ENCODE measurements around the gene F5. TPM values are rescaled to one million over a fixed set of nuclear protein-coding genes. Genes with fewer than 3 reads are reported as not detected.

F5 gene
- total and polyA plus RNA-seq, 2 of the 13 experiments (the other 11 are each of a cell fraction or from before 2014, with no cell fraction given) = 38.3 to 64.0 TPM

DNA sequence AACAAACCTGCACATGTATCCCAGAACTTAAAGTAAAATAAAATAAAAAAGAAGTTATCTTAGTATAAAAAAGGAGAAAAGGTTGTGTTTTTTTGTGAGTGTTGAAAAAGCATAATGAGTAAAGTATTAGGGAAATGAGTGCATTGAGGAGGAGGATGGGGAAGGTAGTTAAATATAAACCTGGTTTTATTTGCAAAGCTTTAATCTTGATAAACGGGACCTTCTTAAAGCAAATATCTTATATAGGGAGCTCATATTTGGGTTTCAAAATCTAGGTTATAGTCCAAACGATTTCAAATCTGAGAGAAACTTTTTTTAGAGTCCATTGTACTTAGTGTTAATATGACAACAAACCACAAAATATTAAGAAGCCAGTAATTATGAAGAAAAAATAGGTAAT is 78.9 kb downstream of the F5 start:
- Histone ChIP-seq H3K4me2 (ENCODE audit: low read depth, low read length) (peak overlapping the region; percentile 70), H3K4me3 (replicated peaks in 1 of 3; ENCODE audit: insufficient read depth in 1 of 3, low read depth in 2 of 3, low read length in 3 of 3) (peak overlapping the region in 2 of 3 experiments; percentile 53 to 54; a peak in 1 of 6 replicates), H4K20me1 (ENCODE audit: insufficient read depth, low read length) (no peaks in the 10 kb centered on the region), H3K4me1 (ENCODE audit: insufficient read depth, low read length) (peaks cover 56% of the 10 kb centered on the region), H3K9me3 (ENCODE audit: low read length) (no peaks in the 10 kb centered on the region), H3K36me3 (replicated peaks in 1 of 2; ENCODE audit: control insufficient read depth in 1 of 2, insufficient read depth in 2 of 2, low read length in 2 of 2) (0 out of 5 replicates have a peak, but pooled peaks cover 0 to 2% of the 10 kb centered on the region in 2 experiments), H3K27ac (ENCODE audit: extremely low read length, insufficient read depth, low read length) (no peak overlapping the region), H3K9ac (ENCODE audit: insufficient read depth, low read depth, low read length) (no peak overlapping the region), H3K27me3 (ENCODE audit: control insufficient read depth in 1 of 2, insufficient read depth in 2 of 2, low read length in 2 of 2) (no peaks in the 10 kb centered on the region), H3K79me2 (ENCODE audit: insufficient read depth, low read length) (no peaks in the 10 kb centered on the region), H2AFZ (ENCODE audit: low read length) (no peak overlapping the region)
- no TSS peak for BruUV-seq (replicated peaks)
- in situ Hi-C loops (cut with HindIII; ENCODE audit: extremely low pct_ligation_motif_present, low pct_unique_long_range_greater_than_20kb) (no loop called here), intact Hi-C loops (cut with micrococcal nuclease; ENCODE audit: unreplicated experiment) (no loop called here)
- WGBS (ENCODE audit: low lambda C conversion rate) = 1% methylated on average over 2 of the region's 2 CpGs
- ChIA-PET POLR2A (interaction anchor here (1.1 kb wide), 1 partner anchor 21 kb away, joined by 16 read pairs; the partner anchor contains the start of gene SLC19A2), CTCF (ENCODE audit: low intra/inter-chr PET ratio, low total read pairs) (no interaction called here)
- ATAC-seq (peak; percentile 18; the same call in 1 of the 3 replicates), DNase-seq (ENCODE audit: low spot score) (no peak), FAIRE-seq (no peak)
- TF ChIP-seq, protein P1, sequence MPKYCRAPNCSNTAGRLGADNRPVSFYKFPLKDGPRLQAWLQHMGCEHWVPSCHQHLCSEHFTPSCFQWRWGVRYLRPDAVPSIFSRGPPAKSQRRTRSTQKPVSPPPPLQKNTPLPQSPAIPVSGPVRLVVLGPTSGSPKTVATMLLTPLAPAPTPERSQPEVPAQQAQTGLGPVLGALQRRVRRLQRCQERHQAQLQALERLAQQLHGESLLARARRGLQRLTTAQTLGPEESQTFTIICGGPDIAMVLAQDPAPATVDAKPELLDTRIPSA (CRISPR knock-in tag; IDR thresholded peaks at IDR 0.05; ENCODE audit: borderline replicate concordance) = no peak
- TF ChIP-seq, protein P2, sequence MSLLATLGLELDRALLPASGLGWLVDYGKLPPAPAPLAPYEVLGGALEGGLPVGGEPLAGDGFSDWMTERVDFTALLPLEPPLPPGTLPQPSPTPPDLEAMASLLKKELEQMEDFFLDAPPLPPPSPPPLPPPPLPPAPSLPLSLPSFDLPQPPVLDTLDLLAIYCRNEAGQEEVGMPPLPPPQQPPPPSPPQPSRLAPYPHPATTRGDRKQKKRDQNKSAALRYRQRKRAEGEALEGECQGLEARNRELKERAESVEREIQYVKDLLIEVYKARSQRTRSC (CRISPR knock-in tag; IDR thresholded peaks at IDR 0.05; ENCODE audit: low read depth) = no peak
- TF ChIP-seq CEBPG (CRISPR knock-in tag; IDR thresholded peaks at IDR 0.05) (0 out of 2 replicates have a peak, but pooled peaks have one; percentile 3), ZNF251 (CRISPR knock-in tag; IDR thresholded peaks at IDR 0.05) (no peak), ZBTB20 (CRISPR knock-in tag; IDR thresholded peaks at IDR 0.05; ENCODE audit: borderline replicate concordance, low read depth) (no peak), ZNF546 (CRISPR knock-in tag; conservative IDR thresholded peaks at IDR 0.05) (no peak), EP300 (IDR thresholded peaks at IDR 0.05; ENCODE audit: low read depth in 2 of 2, low read length in 2 of 2) (peak in 1 of 2 experiments; percentile 42; a peak in 2 of 4 replicates), EP300 (CRISPR knock-in tag; IDR thresholded peaks at IDR 0.05; ENCODE audit: borderline replicate concordance) (no peak), NR2C2 (CRISPR knock-in tag; IDR thresholded peaks at IDR 0.05; ENCODE audit: borderline replicate concordance) (no peak), NR2F1 (CRISPR knock-in tag; IDR thresholded peaks at IDR 0.05) (no peak), MIXL1 (CRISPR knock-in tag; IDR thresholded peaks at IDR 0.05) (0 out of 2 replicates have a peak, but pooled peaks have one; percentile 9)
- TF ChIP-seq, protein P3, sequence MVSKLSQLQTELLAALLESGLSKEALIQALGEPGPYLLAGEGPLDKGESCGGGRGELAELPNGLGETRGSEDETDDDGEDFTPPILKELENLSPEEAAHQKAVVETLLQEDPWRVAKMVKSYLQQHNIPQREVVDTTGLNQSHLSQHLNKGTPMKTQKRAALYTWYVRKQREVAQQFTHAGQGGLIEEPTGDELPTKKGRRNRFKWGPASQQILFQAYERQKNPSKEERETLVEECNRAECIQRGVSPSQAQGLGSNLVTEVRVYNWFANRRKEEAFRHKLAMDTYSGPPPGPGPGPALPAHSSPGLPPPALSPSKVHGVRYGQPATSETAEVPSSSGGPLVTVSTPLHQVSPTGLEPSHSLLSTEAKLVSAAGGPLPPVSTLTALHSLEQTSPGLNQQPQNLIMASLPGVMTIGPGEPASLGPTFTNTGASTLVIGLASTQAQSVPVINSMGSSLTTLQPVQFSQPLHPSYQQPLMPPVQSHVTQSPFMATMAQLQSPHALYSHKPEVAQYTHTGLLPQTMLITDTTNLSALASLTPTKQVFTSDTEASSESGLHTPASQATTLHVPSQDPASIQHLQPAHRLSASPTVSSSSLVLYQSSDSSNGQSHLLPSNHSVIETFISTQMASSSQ (IDR thresholded peaks at IDR 0.05; ENCODE audit: low read depth) = peak; percentile 58; the same call in 1 of the 2 replicates
- TF ChIP-seq, protein P3 (CRISPR knock-in tag; IDR thresholded peaks at IDR 0.05; ENCODE audit: borderline replicate concordance) = no peak
- TF ChIP-seq, protein P4, sequence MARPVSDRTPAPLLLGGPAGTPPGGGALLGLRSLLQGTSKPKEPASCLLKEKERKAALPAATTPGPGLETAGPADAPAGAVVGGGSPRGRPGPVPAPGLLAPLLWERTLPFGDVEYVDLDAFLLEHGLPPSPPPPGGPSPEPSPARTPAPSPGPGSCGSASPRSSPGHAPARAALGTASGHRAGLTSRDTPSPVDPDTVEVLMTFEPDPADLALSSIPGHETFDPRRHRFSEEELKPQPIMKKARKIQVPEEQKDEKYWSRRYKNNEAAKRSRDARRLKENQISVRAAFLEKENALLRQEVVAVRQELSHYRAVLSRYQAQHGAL (CRISPR knock-in tag; IDR thresholded peaks at IDR 0.05; ENCODE audit: not compliant biosample characterization) = no peak
- TF ChIP-seq, protein P5, sequence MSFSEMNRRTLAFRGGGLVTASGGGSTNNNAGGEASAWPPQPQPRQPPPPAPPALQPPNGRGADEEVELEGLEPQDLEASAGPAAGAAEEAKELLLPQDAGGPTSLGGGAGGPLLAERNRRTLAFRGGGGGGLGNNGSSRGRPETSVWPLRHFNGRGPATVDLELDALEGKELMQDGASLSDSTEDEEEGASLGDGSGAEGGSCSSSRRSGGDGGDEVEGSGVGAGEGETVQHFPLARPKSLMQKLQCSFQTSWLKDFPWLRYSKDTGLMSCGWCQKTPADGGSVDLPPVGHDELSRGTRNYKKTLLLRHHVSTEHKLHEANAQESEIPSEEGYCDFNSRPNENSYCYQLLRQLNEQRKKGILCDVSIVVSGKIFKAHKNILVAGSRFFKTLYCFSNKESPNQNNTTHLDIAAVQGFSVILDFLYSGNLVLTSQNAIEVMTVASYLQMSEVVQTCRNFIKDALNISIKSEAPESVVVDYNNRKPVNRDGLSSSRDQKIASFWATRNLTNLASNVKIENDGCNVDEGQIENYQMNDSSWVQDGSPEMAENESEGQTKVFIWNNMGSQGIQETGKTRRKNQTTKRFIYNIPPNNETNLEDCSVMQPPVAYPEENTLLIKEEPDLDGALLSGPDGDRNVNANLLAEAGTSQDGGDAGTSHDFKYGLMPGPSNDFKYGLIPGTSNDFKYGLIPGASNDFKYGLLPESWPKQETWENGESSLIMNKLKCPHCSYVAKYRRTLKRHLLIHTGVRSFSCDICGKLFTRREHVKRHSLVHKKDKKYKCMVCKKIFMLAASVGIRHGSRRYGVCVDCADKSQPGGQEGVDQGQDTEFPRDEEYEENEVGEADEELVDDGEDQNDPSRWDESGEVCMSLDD (CRISPR knock-in tag; IDR thresholded peaks at IDR 0.05; ENCODE audit: borderline replicate concordance) = no peak

Measured in HepG2 (cell line).